C4-2B (cell line): ENCODE results near the gene CACHD1.

Experiments
- ZFX ChIP-seq: fragments of 450-650 bp; IDR thresholded peaks from 2 replicates; pipeline ENCODE4 v1.6.1; 2017
- TF ChIP-seq, protein P1 (sequence below): fragments of 450-650 bp; conservative IDR thresholded peaks from 2 replicates; pipeline ENCODE4 v1.5.1; 2017; ENCODE audit warnings: mild to moderate bottlenecking

DNA sequence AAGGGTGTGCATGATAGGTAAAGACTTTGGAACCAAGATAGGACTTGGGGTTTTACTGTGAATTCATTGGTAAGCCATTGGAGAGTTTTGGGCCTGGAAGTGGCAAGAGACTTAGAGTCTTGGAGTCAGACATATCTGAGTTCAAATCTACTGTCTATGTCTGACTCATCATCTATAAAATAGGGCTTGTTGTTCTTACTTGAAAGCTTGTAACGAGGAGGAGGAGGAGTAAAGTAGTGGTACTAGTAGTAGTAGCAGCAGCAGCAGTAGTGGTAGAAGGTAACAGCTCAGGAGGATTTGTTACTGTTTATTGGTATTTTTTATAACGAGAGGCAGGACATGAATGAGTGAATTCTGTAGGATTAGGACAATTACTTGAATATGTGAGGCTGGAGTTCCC lies 62.7 kb downstream of the CACHD1 start:
- TF ChIP-seq, protein P1, sequence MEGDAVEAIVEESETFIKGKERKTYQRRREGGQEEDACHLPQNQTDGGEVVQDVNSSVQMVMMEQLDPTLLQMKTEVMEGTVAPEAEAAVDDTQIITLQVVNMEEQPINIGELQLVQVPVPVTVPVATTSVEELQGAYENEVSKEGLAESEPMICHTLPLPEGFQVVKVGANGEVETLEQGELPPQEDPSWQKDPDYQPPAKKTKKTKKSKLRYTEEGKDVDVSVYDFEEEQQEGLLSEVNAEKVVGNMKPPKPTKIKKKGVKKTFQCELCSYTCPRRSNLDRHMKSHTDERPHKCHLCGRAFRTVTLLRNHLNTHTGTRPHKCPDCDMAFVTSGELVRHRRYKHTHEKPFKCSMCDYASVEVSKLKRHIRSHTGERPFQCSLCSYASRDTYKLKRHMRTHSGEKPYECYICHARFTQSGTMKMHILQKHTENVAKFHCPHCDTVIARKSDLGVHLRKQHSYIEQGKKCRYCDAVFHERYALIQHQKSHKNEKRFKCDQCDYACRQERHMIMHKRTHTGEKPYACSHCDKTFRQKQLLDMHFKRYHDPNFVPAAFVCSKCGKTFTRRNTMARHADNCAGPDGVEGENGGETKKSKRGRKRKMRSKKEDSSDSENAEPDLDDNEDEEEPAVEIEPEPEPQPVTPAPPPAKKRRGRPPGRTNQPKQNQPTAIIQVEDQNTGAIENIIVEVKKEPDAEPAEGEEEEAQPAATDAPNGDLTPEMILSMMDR: no peak
- TF ChIP-seq ZFX: no peak
